Suppressor macrophage treated with lipopolysaccharide for 1 hour (primary cell): ENCODE measurements around the gene CAMSAP1.
"Not testable (repeated sequence)": the region's sequence is repeated elsewhere in the genome, so short reads cannot be mapped to it uniquely, and the experiment has no call there.

Experiments
- DNase-seq, 3 donors: peaks; one replicate each; pipeline ENCODE4 v3.0.0-alpha.2; 2020 to 2022

CAMSAP1 gene

GRCh38 chr9:135895202-135895848, 12.0 kb downstream of the CAMSAP1 start:
- DNase-seq, result no peak

GRCh38 chr9:135893104-135893503, 14.2 kb downstream of the CAMSAP1 start:
- DNase-seq, result no peak

- not testable (repeated sequence) for DNase-seq
These were observed 15.0 kb downstream of the CAMSAP1 start for GRCh38 chr9:135892327-135892726.

- no peak for DNase-seq
These were observed 16.2 kb downstream of the CAMSAP1 start for GRCh38 chr9:135891027-135891631.

GRCh38 chr9:135890190-135891026, 16.9 kb downstream of the CAMSAP1 start:
- DNase-seq, result no peak

- no peak for DNase-seq
These were observed 17.7 kb downstream of the CAMSAP1 start for GRCh38 chr9:135889564-135890189.

DNA sequence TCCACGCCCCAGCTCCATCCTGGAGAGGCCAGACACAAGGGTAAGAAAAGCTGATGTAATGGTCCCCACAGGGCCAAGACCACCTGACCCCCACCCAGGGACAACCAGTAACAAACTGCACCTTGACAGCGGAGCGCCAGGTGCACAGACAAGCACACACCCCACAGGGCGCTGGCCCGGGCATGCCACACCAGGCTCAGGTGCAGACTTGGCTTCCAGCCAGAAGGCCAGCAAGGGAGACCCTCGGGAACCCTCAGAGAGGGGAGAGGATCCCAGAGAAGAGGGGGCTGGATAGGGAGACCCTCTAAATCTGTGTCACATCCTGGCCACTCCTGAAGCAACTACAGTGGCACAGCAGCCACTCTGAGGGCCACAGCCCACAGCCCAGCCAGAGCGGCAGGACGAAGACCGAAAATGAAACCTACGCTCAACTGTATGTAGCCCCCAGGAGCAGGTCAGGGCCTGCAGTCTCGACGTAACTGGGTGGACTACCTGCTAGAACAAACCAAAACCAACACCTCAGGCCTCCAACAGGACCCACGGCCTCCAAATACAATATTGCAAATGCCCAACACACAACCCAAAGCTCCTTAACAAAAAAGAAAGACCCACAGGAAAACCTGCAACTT, 18.5 kb downstream of the CAMSAP1 start:
- DNase-seq, result no peak

DNA sequence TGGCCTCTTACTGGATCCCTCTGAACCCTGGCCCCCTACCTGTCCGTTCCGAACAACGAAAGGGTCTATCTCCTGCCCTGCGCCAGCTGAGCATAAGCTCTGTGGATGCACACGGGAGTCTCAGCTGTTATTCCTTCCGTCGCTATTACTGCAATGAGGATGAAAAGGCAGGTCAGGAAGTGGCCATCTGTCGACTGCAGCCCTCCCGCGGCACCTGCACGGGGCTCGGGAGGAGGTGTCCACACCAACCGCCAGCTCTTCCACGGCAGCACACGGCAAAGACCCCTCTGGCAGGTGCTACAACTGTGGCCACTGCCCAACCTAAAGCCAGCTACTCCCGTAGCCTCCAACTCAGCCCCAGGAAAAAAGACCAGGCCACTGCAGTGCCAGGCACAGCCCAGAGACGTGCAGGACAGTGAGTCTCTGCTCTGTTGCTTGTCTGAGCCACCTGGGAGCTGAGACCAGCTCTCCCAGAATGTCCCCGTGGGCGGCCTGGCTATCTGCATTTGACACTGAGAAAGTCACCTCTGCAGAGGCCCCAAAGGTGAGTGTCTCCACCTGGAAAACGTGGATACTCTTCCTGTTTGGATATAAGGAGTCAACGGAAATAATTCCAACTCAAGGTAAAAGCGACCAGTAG, 19.1 kb downstream of the CAMSAP1 start:
- no peak for DNase-seq

DNA sequence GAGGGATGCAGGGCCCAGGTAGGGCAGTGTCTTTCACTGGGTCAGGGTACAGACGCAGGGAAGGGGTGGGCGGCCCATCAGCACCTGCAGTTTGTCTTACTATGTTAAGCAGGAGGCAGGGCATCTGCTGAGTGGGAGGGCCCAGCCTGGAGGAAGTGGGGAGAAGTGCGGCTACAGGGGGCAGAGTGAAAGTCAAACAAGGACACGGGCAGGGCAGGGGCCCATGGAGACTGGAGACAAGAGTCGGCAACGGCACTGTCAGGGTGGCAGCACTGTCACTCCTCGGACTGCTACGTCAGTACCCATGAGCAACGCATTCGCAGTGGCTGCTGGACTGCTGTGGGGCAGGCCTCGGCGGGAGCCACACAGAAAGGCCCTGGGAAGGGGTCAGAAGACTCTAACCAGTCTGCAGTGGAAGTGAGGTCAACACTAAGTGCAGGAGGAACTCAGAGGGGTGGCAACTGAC, 19.7 kb downstream of the CAMSAP1 start:
- DNase-seq, result peak; percentile 62 to 72 (median 67)

DNA sequence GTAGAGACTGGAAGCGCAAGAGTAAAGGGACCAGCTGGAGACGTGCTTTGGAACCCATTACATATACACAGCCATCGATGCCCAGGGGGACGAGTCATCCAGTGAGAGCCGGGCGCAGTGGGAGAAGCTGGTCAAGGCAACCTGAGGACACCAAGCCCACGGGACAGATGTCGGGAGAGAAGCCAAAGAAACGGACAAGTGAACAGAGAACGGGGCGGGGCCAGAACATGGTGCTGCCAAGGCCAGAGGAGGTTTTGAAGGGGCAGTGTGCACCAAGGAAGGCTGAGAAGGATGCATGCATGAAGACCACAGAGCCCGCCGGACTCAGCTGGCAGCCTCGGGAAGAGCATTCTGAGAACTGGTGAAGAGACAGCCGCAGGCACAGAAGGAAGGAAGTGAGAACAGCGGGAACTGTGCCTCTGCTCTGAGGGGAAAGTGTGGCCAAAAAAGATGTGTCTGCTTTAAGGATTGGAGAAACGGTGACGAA, 20.3 kb downstream of the CAMSAP1 start:
- DNase-seq, result peak; percentile 49 to 58 (median 56)

DNA sequence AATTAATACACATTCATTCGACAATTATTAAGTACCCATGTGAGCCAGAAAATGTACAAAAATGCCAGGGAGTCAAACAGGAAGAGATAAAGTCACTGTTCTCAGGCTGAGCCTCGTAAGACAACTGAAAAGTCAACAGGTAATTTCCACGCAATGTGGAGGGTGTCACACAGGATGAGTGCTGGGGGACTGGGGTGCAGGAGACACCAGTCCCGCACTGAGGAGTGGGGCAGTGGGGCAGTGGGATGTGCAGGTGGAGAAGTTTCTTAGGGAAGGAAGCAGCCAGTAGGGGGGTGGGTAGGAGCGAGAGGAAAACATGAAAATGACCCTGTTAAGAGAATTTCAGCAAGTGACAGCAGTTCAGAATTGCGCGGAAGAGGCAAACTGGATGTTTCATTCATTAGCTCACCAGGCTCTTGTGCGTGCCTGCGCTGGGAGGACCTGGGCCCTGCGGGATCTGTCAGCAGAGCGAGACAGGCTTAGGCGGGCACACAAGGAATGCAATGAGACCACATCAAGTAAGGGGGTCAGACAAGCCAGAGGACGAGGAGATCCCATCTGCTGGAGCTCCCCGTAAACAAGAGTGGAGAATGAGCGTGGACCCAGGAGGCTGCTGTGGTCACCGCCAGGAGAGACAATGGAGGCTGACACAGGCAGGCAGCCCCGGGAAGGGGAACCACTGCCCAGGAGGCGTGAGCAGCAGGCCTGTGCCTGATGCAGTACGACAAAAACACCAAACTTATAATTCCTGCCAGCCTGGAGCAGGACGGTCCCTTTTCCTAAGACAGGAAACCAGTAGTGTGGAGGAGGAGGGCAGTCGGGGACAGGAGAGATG, 21.0 kb downstream of the CAMSAP1 start:
- peak in 1 of 3 donors; percentile 29 for DNase-seq

- peak; percentile 63 to 78 (median 69) for DNase-seq
These were observed 22.1 kb downstream of the CAMSAP1 start for GRCh38 chr9:135885100-135885853.

DNA sequence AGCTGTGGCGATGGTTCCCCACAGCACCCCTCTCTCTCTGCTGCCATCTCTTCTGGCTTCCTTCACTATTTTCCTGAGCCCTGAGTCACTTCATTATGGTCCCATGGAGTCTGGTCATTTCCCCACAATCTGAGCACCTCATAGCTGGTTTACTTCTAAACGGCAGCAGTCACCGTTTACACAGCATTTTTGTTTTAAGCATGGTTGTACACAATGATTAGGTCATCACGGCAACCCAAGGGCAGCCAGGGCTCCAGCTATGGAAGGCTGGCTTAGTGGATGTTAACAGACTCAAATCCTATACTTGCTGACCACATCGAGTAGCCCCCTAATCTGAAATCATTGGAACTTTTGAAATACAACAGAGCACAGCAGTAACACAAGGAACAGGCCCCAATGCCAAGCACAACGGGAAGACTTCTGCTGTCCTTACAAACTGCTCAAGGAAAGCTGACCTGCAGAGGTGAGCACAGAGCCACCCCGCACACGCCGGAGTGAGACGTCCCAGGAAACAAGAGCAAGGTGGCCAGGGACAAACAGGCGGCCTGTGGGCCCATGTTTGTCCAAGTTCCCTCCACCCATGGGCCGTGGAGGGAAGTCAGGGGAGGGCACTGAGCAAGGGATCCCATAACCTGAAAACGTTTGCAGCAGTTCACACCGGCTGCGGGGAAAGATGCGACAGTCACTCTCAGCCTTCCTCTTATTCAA, 22.9 kb downstream of the CAMSAP1 start:
- DNase-seq, result peak; percentile 20 to 36 (median 24)

- DNase-seq, result peak in 1 of 3 donors; percentile 27
These were observed 23.8 kb downstream of the CAMSAP1 start for GRCh38 chr9:135883410-135884089.

GRCh38 chr9:135882011-135882410, 25.3 kb downstream of the CAMSAP1 start:
- no peak for DNase-seq

DNA sequence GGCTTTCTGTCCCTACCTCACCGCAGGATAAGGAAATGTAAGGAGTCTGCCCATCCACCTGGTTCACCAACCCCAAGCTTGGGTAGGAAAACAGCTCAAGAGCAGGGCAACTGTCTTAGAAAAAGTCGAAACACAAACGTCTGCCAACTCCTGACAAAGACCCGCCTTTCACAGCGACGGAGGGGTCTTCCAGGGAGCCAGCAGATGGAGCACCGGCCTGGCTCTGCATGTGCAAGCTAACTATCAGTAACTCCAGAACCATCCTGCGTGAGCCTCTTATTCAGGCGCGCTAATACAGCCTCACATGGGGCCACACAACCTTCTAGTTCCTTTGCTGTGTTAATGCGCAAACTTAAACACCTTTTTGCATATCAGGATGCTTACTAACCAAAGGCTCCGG, 26.9 kb downstream of the CAMSAP1 start:
- DNase-seq, result no peak

GRCh38 chr9:135879619-135880018, 27.7 kb downstream of the CAMSAP1 start:
- no peak for DNase-seq

- no peak for DNase-seq
These were observed 28.1 kb downstream of the CAMSAP1 start for GRCh38 chr9:135879237-135879601.
